GM18517 (cell line): ENCODE results near the gene RBM28.

ENCODE experiments used
- ATAC-seq: cut with Tn5 transposase; IDR thresholded peaks from one replicate; pipeline ENCODE4 v1.9.1; 2021; ENCODE audit warnings: mild to moderate bottlenecking, moderate library complexity; ENCODE audit not compliant: unreplicated experiment

The RBM28 gene

GRCh38 chr7:128376077-128376476, 32.4 kb upstream of the RBM28 start:
- no peak for ATAC-seq

- no peak for ATAC-seq
Observed at GRCh38 chr7:128374041-128374440, 30.3 kb upstream of the RBM28 start.

GRCh38 chr7:128373606-128374005, 29.9 kb upstream of the RBM28 start:
- ATAC-seq: no peak

DNA sequence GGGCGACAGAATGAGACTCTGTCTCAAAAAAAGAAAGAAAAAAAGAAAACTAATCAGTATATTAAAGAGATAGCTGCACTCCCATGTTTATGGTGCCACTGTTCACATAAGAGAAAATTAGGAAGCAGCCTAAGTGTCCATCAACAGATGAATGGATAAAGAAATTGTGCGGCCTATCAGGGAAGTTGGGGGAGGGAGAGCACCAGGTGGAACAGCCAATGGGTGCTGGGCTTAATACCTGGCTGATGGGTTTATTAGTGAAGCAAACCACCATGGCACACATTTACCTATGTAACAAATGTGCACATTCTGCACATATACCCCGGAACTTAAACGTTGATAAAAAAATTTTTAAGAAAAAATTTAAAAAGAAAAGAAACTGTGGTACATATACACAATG, 26.8 kb upstream of the RBM28 start:
- ATAC-seq: no peak

GRCh38 chr7:128366986-128367385, 23.3 kb upstream of the RBM28 start:
- no peak for ATAC-seq

- ATAC-seq: no peak
Observed at GRCh38 chr7:128366300-128366699, 22.6 kb upstream of the RBM28 start.

DNA sequence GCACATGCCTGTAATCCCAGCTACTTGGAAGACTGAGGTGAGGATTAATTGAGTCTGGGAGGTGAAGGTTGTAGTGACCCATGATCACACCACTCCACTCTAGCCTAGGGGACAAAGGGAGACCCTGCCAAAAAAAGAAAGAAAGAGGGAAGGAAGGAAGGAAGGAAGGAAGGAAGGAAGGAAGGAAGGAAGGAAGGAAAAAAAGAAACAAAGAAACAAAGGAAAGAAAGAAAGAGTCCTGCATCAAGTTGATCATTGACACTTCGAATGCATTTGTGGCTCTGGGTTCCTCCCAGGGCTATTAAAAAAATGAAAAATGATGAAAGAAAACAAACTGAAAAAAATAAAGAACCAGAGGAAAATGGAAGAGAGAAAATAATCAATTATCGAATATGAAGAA, 21.7 kb upstream of the RBM28 start:
- no peak for ATAC-seq

DNA sequence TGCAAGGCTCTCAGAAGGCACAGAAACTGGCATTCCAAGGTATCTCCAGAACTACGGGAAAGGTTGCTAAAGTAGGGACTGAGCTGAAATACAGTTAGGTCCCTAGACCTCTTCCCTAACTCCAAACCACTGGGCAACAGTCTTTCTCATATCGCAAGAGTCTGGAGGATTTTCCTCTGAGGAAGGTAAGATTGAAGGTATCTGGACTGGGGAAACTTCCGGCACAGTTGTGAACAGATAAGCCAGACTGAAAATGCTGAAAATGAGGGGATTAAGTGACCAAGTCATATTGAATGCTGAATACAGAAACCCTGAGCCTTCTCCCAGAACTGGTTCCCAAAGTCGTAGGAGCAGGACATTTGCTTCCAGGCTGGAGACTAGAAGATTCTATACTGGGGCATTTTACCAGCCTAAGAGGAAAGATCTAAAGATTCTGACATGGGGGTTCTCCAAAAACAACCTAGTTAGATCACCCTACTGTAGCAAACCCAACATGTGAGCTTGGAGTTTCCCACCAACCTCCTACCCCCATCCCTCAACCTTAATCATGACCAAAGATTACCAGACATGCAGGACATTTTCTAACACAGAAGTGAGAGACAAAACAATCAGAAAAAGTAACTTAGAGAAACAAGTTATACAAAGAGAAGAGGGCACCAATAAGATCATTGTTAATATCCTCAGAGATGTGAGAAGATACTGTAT, 20.6 kb upstream of the RBM28 start:
- ATAC-seq: no peak

- ATAC-seq: no peak
Observed at GRCh38 chr7:128363261-128363721, 19.6 kb upstream of the RBM28 start.

DNA sequence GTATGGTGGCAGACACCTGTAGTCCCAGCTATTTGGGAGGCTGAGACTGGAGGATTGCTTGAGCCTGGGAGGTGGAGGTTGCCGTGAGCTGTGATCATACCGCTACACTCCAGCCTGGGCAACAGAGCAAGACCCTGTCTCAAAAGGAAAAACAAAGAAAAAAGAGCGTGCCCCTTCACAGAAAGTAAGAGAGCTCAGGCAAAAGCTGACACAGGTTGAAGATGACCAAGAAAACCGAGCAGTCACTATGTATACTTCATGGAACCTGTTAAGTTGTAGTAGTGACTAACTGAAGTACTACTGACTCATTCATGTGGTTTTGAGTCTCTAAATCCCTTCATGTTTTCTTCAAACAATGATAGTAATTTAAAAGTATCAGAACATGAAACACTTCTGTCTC, 19.0 kb upstream of the RBM28 start:
- ATAC-seq: no peak

- no peak for ATAC-seq
Observed at GRCh38 chr7:128361411-128362379, 18.0 kb upstream of the RBM28 start, which contains the start of gene PRRT4. TSS of gene PRRT4 (minus strand) at chr7:128361690.

DNA sequence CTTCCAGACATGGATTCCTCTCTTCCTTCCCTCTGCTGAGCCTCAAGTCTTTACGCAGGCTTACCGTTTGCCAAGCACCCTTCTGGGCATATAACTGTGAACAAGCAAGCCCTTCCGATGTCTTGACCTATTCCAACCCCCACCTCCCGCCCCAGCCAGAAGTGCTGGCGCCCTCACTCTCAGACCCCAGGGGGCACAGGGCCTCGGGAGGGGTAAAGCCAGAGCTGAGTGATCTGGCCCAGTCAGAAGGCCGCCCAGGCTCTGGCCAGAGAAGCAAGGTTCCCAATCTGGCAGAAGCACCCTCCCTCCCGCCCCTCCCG, 16.6 kb upstream of the RBM28 start:
- no peak for ATAC-seq

DNA sequence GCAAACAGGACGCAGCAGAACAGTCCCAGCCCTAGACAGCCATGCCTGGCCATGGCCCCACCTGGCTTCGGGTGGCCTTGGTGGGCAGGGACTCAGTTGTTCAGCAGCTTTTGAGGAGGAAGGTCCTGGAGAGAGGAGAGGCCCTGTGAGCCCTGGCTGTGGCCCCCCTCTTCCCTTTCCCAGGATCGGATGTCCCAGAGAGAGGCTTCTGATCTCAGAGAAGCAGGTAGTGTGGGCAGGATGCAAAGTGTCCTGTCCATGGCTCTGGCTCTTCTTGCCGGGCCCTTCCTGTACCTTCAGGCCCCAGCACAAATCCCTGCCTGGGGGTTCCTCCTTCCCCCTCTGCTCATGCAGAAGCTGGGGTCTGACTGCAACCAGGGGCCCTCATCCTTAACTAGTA, 16.2 kb upstream of the RBM28 start:
- no peak for ATAC-seq

DNA sequence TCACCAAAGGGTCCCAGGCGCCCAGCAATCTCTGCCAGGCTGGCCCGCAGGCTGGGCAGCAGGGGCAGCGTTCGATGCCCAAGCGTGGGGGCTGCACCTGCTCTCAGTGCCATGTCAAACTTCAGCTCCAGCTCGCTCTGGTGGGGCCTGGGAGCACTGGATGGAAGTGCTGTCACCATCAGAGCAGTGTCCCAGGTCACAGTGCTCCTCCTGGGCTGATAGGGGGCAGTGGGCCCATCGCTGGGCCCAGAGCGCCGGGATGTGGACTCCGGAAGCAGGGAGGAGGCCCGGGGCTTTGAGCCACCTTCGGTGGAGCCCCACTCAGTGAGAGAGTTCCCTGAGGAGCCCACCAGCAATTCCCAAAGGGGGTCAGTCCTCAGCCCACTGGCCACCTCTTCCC, 15.6 kb upstream of the RBM28 start:
- ATAC-seq: no peak

- no peak for ATAC-seq
Observed at GRCh38 chr7:128358233-128358632, 14.5 kb upstream of the RBM28 start.

- ATAC-seq: no peak
Observed at GRCh38 chr7:128357217-128357613, 13.5 kb upstream of the RBM28 start.

DNA sequence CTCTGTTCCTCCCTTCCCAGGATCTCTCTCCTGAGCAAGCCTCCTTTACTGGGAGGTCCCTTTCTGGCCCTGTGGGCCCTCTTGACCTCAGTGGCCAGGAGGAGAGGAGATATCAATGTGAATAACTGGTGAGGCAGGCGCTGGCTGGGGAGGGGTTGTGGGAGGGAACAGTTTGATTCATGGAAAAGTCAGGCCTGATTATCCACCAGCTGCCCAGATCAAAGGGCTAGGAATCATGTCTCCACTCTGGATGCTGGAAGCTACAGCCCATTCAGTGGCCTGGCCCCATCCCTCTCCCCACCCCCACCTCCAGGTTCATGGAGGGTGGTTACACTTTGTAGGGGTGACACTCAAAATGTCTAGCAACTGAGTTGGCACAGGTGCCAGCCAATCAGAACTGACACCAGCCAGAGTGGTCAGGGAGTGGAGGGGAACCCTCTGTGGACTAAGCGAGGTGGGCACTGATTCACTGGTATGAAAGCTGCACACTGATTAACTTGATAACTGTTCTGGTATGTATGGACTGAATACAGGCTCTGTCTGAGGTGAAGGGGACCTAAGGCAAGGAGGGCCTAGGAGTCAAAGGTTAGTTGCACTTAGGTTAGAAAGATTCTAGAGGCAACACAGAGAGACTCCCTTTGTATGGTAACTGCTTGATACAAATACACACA, 13.0 kb upstream of the RBM28 start:
- ATAC-seq: no peak

- ATAC-seq: no peak
Observed at GRCh38 chr7:128353610-128354009, 9.9 kb upstream of the RBM28 start.

DNA sequence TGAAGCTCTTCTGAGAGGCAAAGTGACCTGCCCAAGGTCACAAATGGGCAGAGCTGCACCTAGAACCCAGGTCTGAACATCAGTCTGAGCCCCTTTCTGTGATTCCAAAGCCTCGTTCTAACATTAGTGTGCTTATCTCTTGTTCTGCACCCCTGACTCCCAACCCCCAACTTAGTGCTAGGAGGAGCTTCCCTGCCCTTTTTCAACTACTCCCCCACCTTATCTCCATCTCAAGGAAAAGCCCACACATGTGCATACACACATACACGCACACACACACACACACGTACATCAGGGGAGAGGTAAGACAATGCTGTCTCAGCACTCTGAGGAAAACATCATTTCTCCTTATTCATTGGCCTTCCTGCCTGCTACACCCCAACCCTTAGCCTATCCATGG, 9.5 kb upstream of the RBM28 start:
- ATAC-seq: no peak

GRCh38 chr7:128352636-128353035, 8.9 kb upstream of the RBM28 start:
- no peak for ATAC-seq

DNA sequence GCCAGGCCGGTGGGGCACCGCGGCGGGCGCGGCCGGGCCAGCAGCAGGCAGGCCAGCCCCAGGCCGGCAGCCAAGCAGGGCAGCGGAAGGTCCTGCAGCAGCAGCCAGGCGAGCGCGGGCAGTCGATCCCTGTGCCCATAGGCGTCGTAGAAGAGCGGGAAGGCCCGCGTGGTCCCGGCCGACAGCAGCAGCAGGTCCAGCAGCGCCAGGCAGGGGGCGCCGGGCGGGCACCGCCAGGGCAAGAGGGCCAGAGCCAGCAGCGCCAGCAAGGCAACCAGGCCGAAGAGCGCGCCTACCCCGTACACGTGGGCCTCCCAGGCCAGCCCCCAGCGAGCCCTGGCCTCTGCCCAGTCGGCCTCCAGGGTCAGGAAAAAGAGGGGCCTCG, 8.4 kb upstream of the RBM28 start:
- no peak for ATAC-seq
